Endodermal cell (in vitro differentiated cells): ENCODE data around the gene PDHB. TPM values are rescaled to one million over a fixed set of nuclear protein-coding genes. Genes with fewer than 3 reads are reported as not detected.

Experiments used
- DNase-seq: peaks from one replicate; pipeline ENCODE4 v3.0.0-alpha.2; 2017
- H3K27ac ChIP-seq: 2 replicates; pipeline ENCODE4 v1.5.1; 2013; ENCODE audit warnings: mild to moderate bottlenecking, low read depth, low read length, moderate library complexity
- H3K27me3 ChIP-seq: 2 replicates; pipeline ENCODE4 v1.6.1; 2013; ENCODE audit warnings: mild to moderate bottlenecking, low read length, moderate library complexity; ENCODE audit not compliant: insufficient read depth, control insufficient read depth, poor library complexity, severe bottlenecking
- H3K36me3 ChIP-seq: 2 replicates; pipeline ENCODE4 v1.7.0; 2013; ENCODE audit warnings: mild to moderate bottlenecking, low read length, moderate library complexity; ENCODE audit not compliant: control insufficient read depth, insufficient read depth
- H3K4me1 ChIP-seq: one replicate; pipeline ENCODE4 v1.7.0; 2013; ENCODE audit warnings: low read length; ENCODE audit not compliant: control insufficient read depth, insufficient read depth
- H3K4me3 ChIP-seq: 2 replicates; pipeline ENCODE4 v1.5.1; 2013; ENCODE audit warnings: mild to moderate bottlenecking, low read length, moderate library complexity
- H3K9ac ChIP-seq: 2 replicates; pipeline ENCODE4 v1.6.1; 2013; ENCODE audit warnings: mild to moderate bottlenecking, low read length, moderate library complexity; ENCODE audit not compliant: poor library complexity, severe bottlenecking; ENCODE audit errors: extremely low read depth
- H3K9me3 ChIP-seq: 2 replicates; pipeline ENCODE4 v1.6.1; 2013; ENCODE audit warnings: mild to moderate bottlenecking, low read length, moderate library complexity; ENCODE audit not compliant: control insufficient read depth
- H3K27ac Mint-ChIP-seq: 2 replicates; pipeline ENCODE4 v1.8.0; 2020; ENCODE audit warnings: mixed read lengths
- H3K27me3 Mint-ChIP-seq: 2 replicates; pipeline ENCODE4 v1.8.0; 2021; ENCODE audit warnings: mild to moderate bottlenecking, mixed read lengths; ENCODE audit not compliant: insufficient read depth
- H3K36me3 Mint-ChIP-seq: 2 replicates; pipeline ENCODE4 v1.8.0; 2020; ENCODE audit warnings: low read depth, mixed read lengths
- H3K4me1 Mint-ChIP-seq: 2 replicates; pipeline ENCODE4 v1.8.0; 2020; ENCODE audit warnings: mixed read lengths
- H3K4me3 Mint-ChIP-seq: 2 replicates; pipeline ENCODE4 v1.8.0; 2020; ENCODE audit warnings: mild to moderate bottlenecking, moderate library complexity, mixed read lengths
- H3K9me3 Mint-ChIP-seq: 2 replicates; pipeline ENCODE4 v1.8.0; 2020; ENCODE audit warnings: mild to moderate bottlenecking, mixed read lengths
- CTCF ChIP-seq: fragments of 200-600 bp; sonication (generic); conservative IDR thresholded peaks from 2 replicates; pipeline ENCODE4 v1.5.0; 2021; ENCODE audit warnings: antibody characterized with exemption, mild to moderate bottlenecking
- WGBS, 2 experiments: methylation state at CpG; one replicate each; pipeline versions ENCODE4 v1.1.5 to v1.1.7; 2013; ENCODE audit warnings: missing lambda C conversion rate in 2 of 2, mixed read lengths in 1 of 2; ENCODE audit not compliant: insufficient coverage in 1 of 2, insufficient read length in 1 of 2; 5-methylcytosine and 5-hydroxymethylcytosine counted together
- total RNA-seq, 2 donors: library from RNA; stranded (reverse); fragmentation: NEBNext Ultra II Directional in 1 of 2; extraction: Animal tissue kit (Norgen Biotek cat#: 25700) in 1 of 2; gene quantifications; 2 replicates in 1 of 2; 3 replicates in 1 of 2; pipeline ENCODE4 v1.2.1, GENCODE V29; 2021

PDHB gene
- total RNA-seq, 2 donors from 2014 or later = 127 to 159 TPM

GRCh38 chr3:58404396-58404795, 29.2 kb downstream of the PDHB start:
- 81% methylated on average over 3 of the region's 4 CpGs; no CpG with 5 or more reads in 1 of the 2 experiments for WGBS, 2 experiments
- Mint-ChIP-seq H3K27ac (no peak overlapping the region), H3K4me1 (peaks cover 15% of the 10 kb centered on the region), H3K27me3 (no peaks in the 10 kb centered on the region), H3K4me3 (no peak overlapping the region), H3K9me3 (no peaks in the 10 kb centered on the region), H3K36me3 (peaks cover 18% of the 10 kb centered on the region)
- TF ChIP-seq CTCF = no peak
- H3K27ac ChIP-seq = no peak overlapping the region
- H3K9me3 ChIP-seq = no peaks in the 10 kb centered on the region
- H3K27me3 ChIP-seq = no peaks in the 10 kb centered on the region
- H3K36me3 ChIP-seq = peaks cover 7% of the 10 kb centered on the region
- no peak overlapping the region for H3K4me3 ChIP-seq
- no peaks in the 10 kb centered on the region for H3K4me1 ChIP-seq
- no peak for DNase-seq
- no peak overlapping the region for H3K9ac ChIP-seq

GRCh38 chr3:58403513-58404109, 30.0 kb downstream of the PDHB start:
- H3K27me3 ChIP-seq = no peaks in the 10 kb centered on the region
- H3K36me3 Mint-ChIP-seq = peaks cover 16% of the 10 kb centered on the region
- H3K4me3 ChIP-seq = no peak overlapping the region
- no peak overlapping the region for H3K27ac ChIP-seq
- H3K9me3 Mint-ChIP-seq = no peaks in the 10 kb centered on the region
- H3K4me1 Mint-ChIP-seq = peaks cover 8% of the 10 kb centered on the region
- 91 to 92% methylated on average over 6 of the region's 6 CpGs for WGBS, 2 experiments
- peak overlapping the region; percentile 8 for H3K27ac Mint-ChIP-seq
- TF ChIP-seq CTCF = no peak
- DNase-seq = no peak
- H3K36me3 ChIP-seq = peaks cover 12% of the 10 kb centered on the region
- no peak overlapping the region for H3K9ac ChIP-seq
- no peaks in the 10 kb centered on the region for H3K27me3 Mint-ChIP-seq
- no peaks in the 10 kb centered on the region for H3K4me1 ChIP-seq
- H3K9me3 ChIP-seq = no peaks in the 10 kb centered on the region
- no peak overlapping the region for H3K4me3 Mint-ChIP-seq

DNA sequence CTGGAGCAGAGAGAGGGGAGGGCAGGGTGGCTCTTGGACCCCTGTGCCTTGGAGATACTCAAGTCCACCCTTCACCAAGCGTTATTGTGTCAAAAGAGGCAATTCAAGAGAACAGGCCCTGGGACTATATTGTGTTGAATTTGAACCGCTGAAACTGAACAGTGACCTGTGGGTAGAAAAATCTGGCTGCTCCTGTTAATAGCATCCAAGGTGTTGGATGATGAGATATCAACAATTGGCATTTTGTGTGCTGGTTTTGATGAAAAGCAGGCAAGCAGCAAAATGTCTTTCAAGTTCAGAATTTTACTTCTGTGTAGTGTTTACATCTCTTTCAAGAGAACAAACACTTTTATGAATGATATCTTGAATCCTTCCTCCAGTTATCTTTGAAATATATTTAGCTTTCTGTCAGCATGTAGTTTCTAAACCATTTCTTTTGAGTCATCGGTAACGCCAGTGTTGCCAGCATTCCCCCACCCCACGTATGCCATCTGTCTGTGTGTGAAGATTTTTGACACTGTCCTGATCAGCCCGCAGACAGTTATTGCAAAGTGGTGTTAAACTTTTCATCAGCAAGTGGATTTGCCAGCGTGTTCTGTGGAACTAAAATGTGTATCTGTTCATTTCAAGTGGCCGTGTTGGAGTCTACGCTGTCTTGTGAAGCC, 34.8 kb downstream of the PDHB start:
- DNase-seq = no peak
- TF ChIP-seq CTCF = no peak
- H3K27ac Mint-ChIP-seq = no peak overlapping the region
- Histone ChIP-seq H3K27ac (no peak overlapping the region), H3K27me3 (no peaks in the 10 kb centered on the region), H3K36me3 (peaks cover 11% of the 10 kb centered on the region), H3K4me3 (no peak overlapping the region), H3K4me1 (peaks cover 7% of the 10 kb centered on the region), H3K9me3 (no peaks in the 10 kb centered on the region), H3K9ac (no peak overlapping the region)
- H3K9me3 Mint-ChIP-seq = no peaks in the 10 kb centered on the region
- no peak overlapping the region for H3K4me3 Mint-ChIP-seq
- WGBS, 2 experiments = 96% methylated on average over 9 of the region's 9 CpGs
- H3K36me3 Mint-ChIP-seq = peaks cover 14% of the 10 kb centered on the region
- no peaks in the 10 kb centered on the region for H3K27me3 Mint-ChIP-seq
- H3K4me1 Mint-ChIP-seq = peaks cover 23% of the 10 kb centered on the region
